ENCODE data around the gene MATN3. TPM values are rescaled to one million over a fixed set of nuclear protein-coding genes. Genes with fewer than 3 reads are reported as not detected.

MATN3 gene
- polyA plus RNA-seq, 1 of the 3 experiments (the other 2 are of a cell fraction), result 5.9 TPM

GRCh38 chr2:20061476-20061875 is 49.0 kb upstream of the MATN3 start (continued):
- TF ChIP-seq, protein P1, sequence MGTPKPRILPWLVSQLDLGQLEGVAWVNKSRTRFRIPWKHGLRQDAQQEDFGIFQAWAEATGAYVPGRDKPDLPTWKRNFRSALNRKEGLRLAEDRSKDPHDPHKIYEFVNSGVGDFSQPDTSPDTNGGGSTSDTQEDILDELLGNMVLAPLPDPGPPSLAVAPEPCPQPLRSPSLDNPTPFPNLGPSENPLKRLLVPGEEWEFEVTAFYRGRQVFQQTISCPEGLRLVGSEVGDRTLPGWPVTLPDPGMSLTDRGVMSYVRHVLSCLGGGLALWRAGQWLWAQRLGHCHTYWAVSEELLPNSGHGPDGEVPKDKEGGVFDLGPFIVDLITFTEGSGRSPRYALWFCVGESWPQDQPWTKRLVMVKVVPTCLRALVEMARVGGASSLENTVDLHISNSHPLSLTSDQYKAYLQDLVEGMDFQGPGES (IDR thresholded peaks at IDR 0.05; ENCODE audit: low read depth, low read length), result no peak
- no peak for TF ChIP-seq RAD21 (IDR thresholded peaks at IDR 0.05; ENCODE audit: low read length)
- TF ChIP-seq, protein P2, sequence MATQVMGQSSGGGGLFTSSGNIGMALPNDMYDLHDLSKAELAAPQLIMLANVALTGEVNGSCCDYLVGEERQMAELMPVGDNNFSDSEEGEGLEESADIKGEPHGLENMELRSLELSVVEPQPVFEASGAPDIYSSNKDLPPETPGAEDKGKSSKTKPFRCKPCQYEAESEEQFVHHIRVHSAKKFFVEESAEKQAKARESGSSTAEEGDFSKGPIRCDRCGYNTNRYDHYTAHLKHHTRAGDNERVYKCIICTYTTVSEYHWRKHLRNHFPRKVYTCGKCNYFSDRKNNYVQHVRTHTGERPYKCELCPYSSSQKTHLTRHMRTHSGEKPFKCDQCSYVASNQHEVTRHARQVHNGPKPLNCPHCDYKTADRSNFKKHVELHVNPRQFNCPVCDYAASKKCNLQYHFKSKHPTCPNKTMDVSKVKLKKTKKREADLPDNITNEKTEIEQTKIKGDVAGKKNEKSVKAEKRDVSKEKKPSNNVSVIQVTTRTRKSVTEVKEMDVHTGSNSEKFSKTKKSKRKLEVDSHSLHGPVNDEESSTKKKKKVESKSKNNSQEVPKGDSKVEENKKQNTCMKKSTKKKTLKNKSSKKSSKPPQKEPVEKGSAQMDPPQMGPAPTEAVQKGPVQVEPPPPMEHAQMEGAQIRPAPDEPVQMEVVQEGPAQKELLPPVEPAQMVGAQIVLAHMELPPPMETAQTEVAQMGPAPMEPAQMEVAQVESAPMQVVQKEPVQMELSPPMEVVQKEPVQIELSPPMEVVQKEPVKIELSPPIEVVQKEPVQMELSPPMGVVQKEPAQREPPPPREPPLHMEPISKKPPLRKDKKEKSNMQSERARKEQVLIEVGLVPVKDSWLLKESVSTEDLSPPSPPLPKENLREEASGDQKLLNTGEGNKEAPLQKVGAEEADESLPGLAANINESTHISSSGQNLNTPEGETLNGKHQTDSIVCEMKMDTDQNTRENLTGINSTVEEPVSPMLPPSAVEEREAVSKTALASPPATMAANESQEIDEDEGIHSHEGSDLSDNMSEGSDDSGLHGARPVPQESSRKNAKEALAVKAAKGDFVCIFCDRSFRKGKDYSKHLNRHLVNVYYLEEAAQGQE (IDR thresholded peaks at IDR 0.05; ENCODE audit: low read depth, low read length), result no peak

DNA sequence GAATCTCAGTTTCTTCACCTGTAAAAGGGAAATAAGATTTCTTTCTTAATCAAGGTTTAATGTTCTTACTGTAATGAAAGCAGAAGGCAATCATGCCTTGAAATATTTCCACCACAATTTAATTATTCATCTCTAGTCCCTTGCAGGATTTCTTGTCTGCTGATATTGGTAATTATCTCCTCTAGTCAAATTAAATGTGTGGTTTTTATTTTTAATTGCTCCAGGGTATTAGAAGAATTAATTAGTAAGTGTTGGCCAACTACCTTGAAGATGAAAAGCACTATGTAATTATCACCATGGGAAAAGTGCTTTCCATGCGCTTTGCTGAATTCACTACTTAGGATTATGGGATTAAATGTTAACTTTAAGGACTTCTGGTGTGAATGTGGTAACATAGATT is 47.6 kb upstream of the MATN3 start:
- H3K9me2 ChIP-seq, result no peaks in the 10 kb centered on the region
- no peaks in the 10 kb centered on the region for H3K36me3 ChIP-seq (replicated peaks in 1 of 2; ENCODE audit: control insufficient read depth in 1 of 2, insufficient read depth in 2 of 2, low read length in 1 of 2)
- DNase-seq, result no peak
- H3K9ac ChIP-seq, result no peak overlapping the region
- H3K27ac ChIP-seq (ENCODE audit: low read depth in 2 of 2, low read length in 1 of 2), result no peak overlapping the region
- no peaks in the 10 kb centered on the region for H3K27me3 ChIP-seq (ENCODE audit: insufficient read depth)
- no peaks in the 10 kb centered on the region for H4K20me1 ChIP-seq (ENCODE audit: insufficient read depth)
- H3K4me1 ChIP-seq (ENCODE audit: control insufficient read depth in 1 of 2, insufficient read depth in 2 of 2, low read depth in 1 of 2, low read length in 1 of 2), result no peaks in the 10 kb centered on the region; a peak in 1 of 4 replicates
- TF ChIP-seq RXRA (IDR thresholded peaks at IDR 0.05; ENCODE audit: borderline replicate concordance, low read depth) (no peak), SMC3 (IDR thresholded peaks at IDR 0.05; ENCODE audit: low read depth, low read length) (no peak)
- TF ChIP-seq, protein P3, sequence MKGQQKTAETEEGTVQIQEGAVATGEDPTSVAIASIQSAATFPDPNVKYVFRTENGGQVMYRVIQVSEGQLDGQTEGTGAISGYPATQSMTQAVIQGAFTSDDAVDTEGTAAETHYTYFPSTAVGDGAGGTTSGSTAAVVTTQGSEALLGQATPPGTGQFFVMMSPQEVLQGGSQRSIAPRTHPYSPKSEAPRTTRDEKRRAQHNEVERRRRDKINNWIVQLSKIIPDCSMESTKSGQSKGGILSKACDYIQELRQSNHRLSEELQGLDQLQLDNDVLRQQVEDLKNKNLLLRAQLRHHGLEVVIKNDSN (IDR thresholded peaks at IDR 0.05; ENCODE audit: borderline replicate concordance, low read depth), result no peak
- TF ChIP-seq, protein P4, sequence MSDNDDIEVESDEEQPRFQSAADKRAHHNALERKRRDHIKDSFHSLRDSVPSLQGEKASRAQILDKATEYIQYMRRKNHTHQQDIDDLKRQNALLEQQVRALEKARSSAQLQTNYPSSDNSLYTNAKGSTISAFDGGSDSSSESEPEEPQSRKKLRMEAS (IDR thresholded peaks at IDR 0.05; ENCODE audit: low read depth), result no peak
- peaks cover 4% of the 10 kb centered on the region for H3F3A ChIP-seq (replicated peaks; ENCODE audit: insufficient read depth)
- 97% methylated on average over 1 of the region's 1 CpG for WGBS (ENCODE audit: low lambda C conversion rate)
- POLR2A ChIA-PET, result no interaction called here
- no peak overlapping the region for H3K4me2 ChIP-seq
- no peaks in the 10 kb centered on the region for H3K9me3 ChIP-seq
- no peak overlapping the region for H3K4me3 ChIP-seq (ENCODE audit: low read depth in 2 of 2, low read length in 1 of 2)
- no peak overlapping the region for H2AFZ ChIP-seq (ENCODE audit: low read depth)
- CTCF ChIA-PET, result interaction anchor here (0.7 to 3.7 kb wide), 3 partner anchors 11 to 69 kb away, joined by 3 to 21 read pairs (median 3); no protein-coding TSS in a partner anchor
- no peaks in the 10 kb centered on the region for H3K79me2 ChIP-seq (ENCODE audit: insufficient read depth)

DNA sequence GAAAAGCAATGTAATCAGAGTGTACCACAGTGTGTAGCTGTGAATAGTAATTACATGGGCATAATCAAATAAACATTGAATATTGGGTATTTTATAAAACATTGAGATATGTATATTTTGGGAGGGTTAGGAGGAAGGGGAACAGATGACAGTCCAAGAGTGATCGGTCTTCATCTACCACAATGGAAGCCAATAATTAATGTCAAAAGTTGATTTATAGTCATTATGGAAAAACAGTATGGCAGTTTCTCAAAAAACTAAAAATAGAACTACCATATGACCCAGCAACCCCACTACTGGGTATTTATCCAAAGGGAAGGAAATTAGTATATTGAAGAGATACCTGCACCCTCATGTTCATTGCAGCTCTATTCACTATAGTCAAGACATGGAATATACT is 44.8 kb upstream of the MATN3 start:
- H3K9ac ChIP-seq, result no peak overlapping the region
- no peak for TF ChIP-seq EP300 (IDR thresholded peaks at IDR 0.05; ENCODE audit: borderline replicate concordance in 1 of 2, low read depth in 1 of 2, low read length in 1 of 2)
- TF ChIP-seq, protein P5, sequence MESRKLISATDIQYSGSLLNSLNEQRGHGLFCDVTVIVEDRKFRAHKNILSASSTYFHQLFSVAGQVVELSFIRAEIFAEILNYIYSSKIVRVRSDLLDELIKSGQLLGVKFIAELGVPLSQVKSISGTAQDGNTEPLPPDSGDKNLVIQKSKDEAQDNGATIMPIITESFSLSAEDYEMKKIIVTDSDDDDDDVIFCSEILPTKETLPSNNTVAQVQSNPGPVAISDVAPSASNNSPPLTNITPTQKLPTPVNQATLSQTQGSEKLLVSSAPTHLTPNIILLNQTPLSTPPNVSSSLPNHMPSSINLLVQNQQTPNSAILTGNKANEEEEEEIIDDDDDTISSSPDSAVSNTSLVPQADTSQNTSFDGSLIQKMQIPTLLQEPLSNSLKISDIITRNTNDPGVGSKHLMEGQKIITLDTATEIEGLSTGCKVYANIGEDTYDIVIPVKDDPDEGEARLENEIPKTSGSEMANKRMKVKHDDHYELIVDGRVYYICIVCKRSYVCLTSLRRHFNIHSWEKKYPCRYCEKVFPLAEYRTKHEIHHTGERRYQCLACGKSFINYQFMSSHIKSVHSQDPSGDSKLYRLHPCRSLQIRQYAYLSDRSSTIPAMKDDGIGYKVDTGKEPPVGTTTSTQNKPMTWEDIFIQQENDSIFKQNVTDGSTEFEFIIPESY (IDR thresholded peaks at IDR 0.05; ENCODE audit: borderline replicate concordance, low read depth), result no peak
- no peaks in the 10 kb centered on the region for H3K9me3 ChIP-seq
- WGBS (ENCODE audit: low lambda C conversion rate), result 91% methylated on average over 1 of the region's 1 CpG
- no peak for DNase-seq
- H2AFZ ChIP-seq (ENCODE audit: low read depth), result no peak overlapping the region
- H3K79me2 ChIP-seq (ENCODE audit: insufficient read depth), result peaks cover 8% of the 10 kb centered on the region; the same call in 1 of the 2 replicates
- no peaks in the 10 kb centered on the region for H3K27me3 ChIP-seq (ENCODE audit: insufficient read depth)
- no peaks in the 10 kb centered on the region for H4K20me1 ChIP-seq (ENCODE audit: insufficient read depth)
- ChIA-PET CTCF (interaction anchor here (1.0 to 1.4 kb wide), 2 partner anchors 17 to 42 kb away, joined by 3 read pairs; no protein-coding TSS in a partner anchor), POLR2A (no interaction called here)
- no peak overlapping the region for H3K27ac ChIP-seq (ENCODE audit: low read depth in 2 of 2, low read length in 1 of 2)
- H3F3A ChIP-seq (replicated peaks; ENCODE audit: insufficient read depth), result peaks cover 3% of the 10 kb centered on the region
- no peak overlapping the region for H3K4me2 ChIP-seq
- no peaks in the 10 kb centered on the region for H3K36me3 ChIP-seq (replicated peaks in 1 of 2; ENCODE audit: control insufficient read depth in 1 of 2, insufficient read depth in 2 of 2, low read length in 1 of 2)
- no peaks in the 10 kb centered on the region for H3K9me2 ChIP-seq
- H3K4me3 ChIP-seq (ENCODE audit: low read depth in 2 of 2, low read length in 1 of 2), result no peak overlapping the region
- peaks cover 0 to 7% of the 10 kb centered on the region in 2 experiments; a peak in 2 of 4 replicates for H3K4me1 ChIP-seq (ENCODE audit: control insufficient read depth in 1 of 2, insufficient read depth in 2 of 2, low read depth in 1 of 2, low read length in 1 of 2)

All from SK-N-SH (cell line).